ENCODE measurements around the gene RNU6-8. TPM values are rescaled to one million over a fixed set of nuclear protein-coding genes. Genes with fewer than 3 reads are reported as not detected.

The RNU6-8 gene
- total RNA-seq, 2 experiments from 2014 or later: not detected

- H3K4me1 Mint-ChIP-seq: peaks cover 42% of the 10 kb centered on the region
- DNase-seq (no peak), ATAC-seq (no peak)
- ChIA-PET CTCF (no interaction called here), POLR2A (interaction anchor here (1.0 kb wide), 1 partner anchor 127 kb away, joined by 4 read pairs; no protein-coding TSS in a partner anchor)
- peaks cover 8% of the 10 kb centered on the region for H3K27me3 Mint-ChIP-seq
- H3K36me3 Mint-ChIP-seq (ENCODE audit: low read depth): peaks cover 4% of the 10 kb centered on the region
- intact Hi-C loops (cut with DNase I, micrococcal nuclease): loop anchor here (10.0 kb wide), 2 partner anchors 641 to 1081 kb away; partner anchors contain the start of gene NUBPL (in 1 of the 2)
- H3K4me3 Mint-ChIP-seq: no peak overlapping the region
- H3K27ac Mint-ChIP-seq: no peak overlapping the region
- no peaks in the 10 kb centered on the region for H3K9me3 Mint-ChIP-seq (ENCODE audit: low read depth)
These were observed 2.5 kb upstream of the RNU6-8 start for GRCh38 chr14:32205554-32205953.

GRCh38 chr14:32203928-32204357, 874 bp upstream of the RNU6-8 start:
- peaks cover 48% of the 10 kb centered on the region for H3K4me1 Mint-ChIP-seq
- H3K9me3 Mint-ChIP-seq (ENCODE audit: low read depth): no peaks in the 10 kb centered on the region
- ATAC-seq (no peak), DNase-seq (peak; percentile 36)
- ChIA-PET POLR2A (interaction anchor here (1.0 kb wide), 1 partner anchor 128 kb away, joined by 6 read pairs; no protein-coding TSS in a partner anchor), CTCF (interaction anchor here (0.6 to 1.2 kb wide), 3 partner anchors 21 to 123 kb away, joined by 3 to 4 read pairs (median 3); no protein-coding TSS in a partner anchor)
- H3K27me3 Mint-ChIP-seq: peaks cover 3% of the 10 kb centered on the region
- peaks cover 4% of the 10 kb centered on the region for H3K36me3 Mint-ChIP-seq (ENCODE audit: low read depth)
- H3K27ac Mint-ChIP-seq: peak overlapping the region; percentile 90
- intact Hi-C loops (cut with DNase I, micrococcal nuclease): loop anchor here (1.0 to 10.0 kb wide), 15 partner anchors 11 to 1581 kb away; partner anchors contain the start of genes DTD2 (in 2 of the 2), NUBPL (in 2 of the 2), AP4S1 (in 1 of the 2) and ARHGAP5 (in 1 of the 2)
- H3K4me3 Mint-ChIP-seq: peak overlapping the region; percentile 87

- peak overlapping the region; percentile 87 for H3K4me3 Mint-ChIP-seq
- no peak for ATAC-seq
- no peak for DNase-seq
- ChIA-PET POLR2A (interaction anchor here (0.8 kb wide), 1 partner anchor 126 kb away, joined by 3 read pairs; the partner anchor contains the start of gene ARHGAP5), CTCF (interaction anchor here (1.0 to 1.5 kb wide), 3 partner anchors 122 to 126 kb away, joined by 3 to 5 read pairs (median 4); partner anchors contain the start of gene ARHGAP5)
- peaks cover 4% of the 10 kb centered on the region for H3K36me3 Mint-ChIP-seq (ENCODE audit: low read depth)
- H3K4me1 Mint-ChIP-seq: peaks cover 54% of the 10 kb centered on the region
- H3K9me3 Mint-ChIP-seq (ENCODE audit: low read depth): no peaks in the 10 kb centered on the region
- intact Hi-C loops (cut with DNase I, micrococcal nuclease): loop anchor here (2.0 to 10.0 kb wide), 8 partner anchors 50 to 1580 kb away; partner anchors contain the start of genes AP4S1 (in 1 of the 2), DTD2 (in 1 of the 2), NUBPL (in 1 of the 2) and SCFD1 (in 1 of the 2)
- peaks cover 3% of the 10 kb centered on the region for H3K27me3 Mint-ChIP-seq
- H3K27ac Mint-ChIP-seq: peak overlapping the region; percentile 100
These were observed 525 bp downstream of the RNU6-8 start for GRCh38 chr14:32202491-32202997.

- intact Hi-C loops (cut with DNase I, micrococcal nuclease): loop anchor here (2.0 to 10.0 kb wide), 9 partner anchors 50 to 1579 kb away; partner anchors contain the start of genes AP4S1 (in 1 of the 2), DTD2 (in 1 of the 2), NUBPL (in 1 of the 2) and SCFD1 (in 1 of the 2)
These were observed 1.1 kb downstream of the RNU6-8 start, which contains the start of gene RNU6-7 for GRCh38 chr14:32201816-32202490. Gene RNU6-7, plus strand, starts transcription at chr14:32202045.

GRCh38 chr14:32201193-32201815, 1.8 kb downstream of the RNU6-8 start:
- peak; percentile 85 for DNase-seq
- intact Hi-C loops (cut with DNase I, micrococcal nuclease): loop anchor here (2.0 to 10.0 kb wide), 6 partner anchors 51 to 1174 kb away; partner anchors contain the start of genes AP4S1 (in 1 of the 2), NUBPL (in 1 of the 2) and STRN3 (in 1 of the 2)
- peak overlapping the region; percentile 100 for H3K27ac Mint-ChIP-seq
- no peaks in the 10 kb centered on the region for H3K9me3 Mint-ChIP-seq (ENCODE audit: low read depth)
- peaks cover 4% of the 10 kb centered on the region for H3K36me3 Mint-ChIP-seq (ENCODE audit: low read depth)
- ChIA-PET CTCF (interaction anchor here (1.0 kb wide), 1 partner anchor 125 kb away, joined by 3 read pairs; the partner anchor contains the start of gene ARHGAP5), POLR2A (no interaction called here)
- H3K4me1 Mint-ChIP-seq: peaks cover 52% of the 10 kb centered on the region
- peak overlapping the region; percentile 87 for H3K4me3 Mint-ChIP-seq
- ATAC-seq: peak; percentile 45
- H3K27me3 Mint-ChIP-seq: peaks cover 3% of the 10 kb centered on the region

More at GRCh38 chr14:32201816-32202490, 1.1 kb downstream of the RNU6-8 start, which contains the start of gene RNU6-7:
- POLR2A ChIA-PET: interaction anchor here (0.8 kb wide), 1 partner anchor 125 kb away, joined by 3 read pairs; the partner anchor contains the start of gene ARHGAP5
- Mint-ChIP-seq H3K4me3 (peak within 1 kb of the TSS; percentile 87), H3K27ac (peak within 1 kb of the TSS; percentile 100), H3K4me1 (peaks cover 56% of the 10 kb centered on the region), H3K27me3 (peaks cover 3% of the 10 kb centered on the region), H3K9me3 (ENCODE audit: low read depth) (no peaks in the 10 kb centered on the region), H3K36me3 (ENCODE audit: low read depth) (peaks cover 4% of the 10 kb centered on the region)
- ATAC-seq (no peak), DNase-seq (peak; percentile 40)
- CTCF ChIA-PET: interaction anchor here (1.0 to 1.5 kb wide), 2 partner anchors 124 to 125 kb away, joined by 3 to 5 read pairs; partner anchors contain the start of gene ARHGAP5

GRCh38 chr14:32200368-32201192, 2.5 kb downstream of the RNU6-8 start:
- H3K4me1 Mint-ChIP-seq: peaks cover 46% of the 10 kb centered on the region
- DNase-seq (no peak), ATAC-seq (no peak)
- peak overlapping the region; percentile 100 for H3K27ac Mint-ChIP-seq
- peaks cover 4% of the 10 kb centered on the region for H3K36me3 Mint-ChIP-seq (ENCODE audit: low read depth)
- intact Hi-C loops (cut with DNase I, micrococcal nuclease): loop anchor here (2.0 to 10.0 kb wide), 6 partner anchors 52 to 1173 kb away; partner anchors contain the start of genes AP4S1 (in 1 of the 2), NUBPL (in 1 of the 2) and STRN3 (in 1 of the 2)
- ChIA-PET CTCF (interaction anchor here (1.2 to 3.5 kb wide), 3 partner anchors 52 to 127 kb away, joined by 3 to 14 read pairs (median 12); no protein-coding TSS in a partner anchor), POLR2A (no interaction called here)
- H3K4me3 Mint-ChIP-seq: peak overlapping the region; percentile 87
- peaks cover 3% of the 10 kb centered on the region for H3K27me3 Mint-ChIP-seq
- no peaks in the 10 kb centered on the region for H3K9me3 Mint-ChIP-seq (ENCODE audit: low read depth)

- H3K27ac Mint-ChIP-seq: no peak overlapping the region
- peaks cover under 1% of the 10 kb centered on the region for H3K36me3 Mint-ChIP-seq (ENCODE audit: low read depth)
- peak; percentile 22 for DNase-seq
- H3K4me3 Mint-ChIP-seq: no peak overlapping the region
- H3K4me1 Mint-ChIP-seq: peaks cover 43% of the 10 kb centered on the region
- ChIA-PET CTCF (interaction anchor here (1.3 to 3.5 kb wide), 3 partner anchors 36 to 124 kb away, joined by 4 to 14 read pairs (median 12); no protein-coding TSS in a partner anchor), POLR2A (no interaction called here)
- peaks cover 4% of the 10 kb centered on the region for H3K27me3 Mint-ChIP-seq
- ATAC-seq: peak; percentile 16
- no peaks in the 10 kb centered on the region for H3K9me3 Mint-ChIP-seq (ENCODE audit: low read depth)
- intact Hi-C loops (cut with DNase I, micrococcal nuclease): no loop called here
These were observed 5.2 kb downstream of the RNU6-8 start for GRCh38 chr14:32197919-32198318.

GRCh38 chr14:32195636-32196035, 7.4 kb downstream of the RNU6-8 start:
- Mint-ChIP-seq H3K36me3 (ENCODE audit: low read depth) (no peaks in the 10 kb centered on the region), H3K4me3 (no peak overlapping the region), H3K4me1 (peaks cover 29% of the 10 kb centered on the region), H3K27me3 (peaks cover 8% of the 10 kb centered on the region), H3K9me3 (ENCODE audit: low read depth) (no peaks in the 10 kb centered on the region), H3K27ac (no peak overlapping the region)
- POLR2A ChIA-PET: no interaction called here
- intact Hi-C loops (cut with DNase I, micrococcal nuclease): no loop called here
- no peak for ATAC-seq
- no peak for DNase-seq
- CTCF ChIA-PET: no interaction called here

- H3K36me3 Mint-ChIP-seq (ENCODE audit: low read depth): no peaks in the 10 kb centered on the region
- intact Hi-C loops (cut with DNase I, micrococcal nuclease): loop anchor here (1.0 to 5.0 kb wide), 3 partner anchors 10 to 744 kb away; partner anchors contain the start of genes NPAS3 (in 1 of the 2) and RNU6-8 (in 1 of the 2)
- H3K4me3 Mint-ChIP-seq: no peak overlapping the region
- peak; percentile 90 for ATAC-seq
- CTCF ChIA-PET: interaction anchor here (1.1 kb wide), 1 partner anchor 58 kb away, joined by 3 read pairs; no protein-coding TSS in a partner anchor
- peaks cover 9% of the 10 kb centered on the region for H3K27me3 Mint-ChIP-seq
- POLR2A ChIA-PET: no interaction called here
- peaks cover 23% of the 10 kb centered on the region for H3K4me1 Mint-ChIP-seq
- no peaks in the 10 kb centered on the region for H3K9me3 Mint-ChIP-seq (ENCODE audit: low read depth)
- H3K27ac Mint-ChIP-seq: peak overlapping the region; percentile 55
- DNase-seq: no peak
These were observed 9.5 kb downstream of the RNU6-8 start for GRCh38 chr14:32193532-32193931.

Data from activated CD4-positive, alpha-beta T cell treated with anti-CD3 and anti-CD28 coated beads for 36 hours (primary cell).